ENCODE measurements around the gene SMYD3.

Gene SMYD3

DNA sequence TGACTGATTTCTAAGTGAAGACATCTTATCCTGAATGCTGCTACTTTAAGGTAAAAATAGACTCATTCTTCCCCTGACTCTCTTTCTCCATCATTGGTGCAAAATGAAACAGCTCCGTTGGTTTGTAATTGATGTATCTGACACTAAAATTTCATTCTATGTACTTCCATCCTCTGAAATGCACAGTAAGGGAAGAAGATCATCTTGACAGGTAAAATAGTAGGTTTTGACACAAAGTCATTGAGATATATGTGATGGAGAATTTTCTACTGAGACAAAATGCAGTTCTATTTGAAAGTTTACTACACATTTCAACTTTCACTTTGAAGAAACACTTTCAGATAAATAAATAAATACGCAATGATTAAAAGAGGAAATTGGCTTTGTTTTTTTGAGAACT lies 348.9 kb downstream of the SMYD3 start:
- in situ Hi-C loops (cut with MboI; ENCODE audit: low sequenced_read_pairs): no loop called here

- in situ Hi-C loops (cut with MboI; ENCODE audit: low sequenced_read_pairs): no loop called here
Observed at GRCh38 chr1:246157516-246157915, 349.6 kb downstream of the SMYD3 start.

DNA sequence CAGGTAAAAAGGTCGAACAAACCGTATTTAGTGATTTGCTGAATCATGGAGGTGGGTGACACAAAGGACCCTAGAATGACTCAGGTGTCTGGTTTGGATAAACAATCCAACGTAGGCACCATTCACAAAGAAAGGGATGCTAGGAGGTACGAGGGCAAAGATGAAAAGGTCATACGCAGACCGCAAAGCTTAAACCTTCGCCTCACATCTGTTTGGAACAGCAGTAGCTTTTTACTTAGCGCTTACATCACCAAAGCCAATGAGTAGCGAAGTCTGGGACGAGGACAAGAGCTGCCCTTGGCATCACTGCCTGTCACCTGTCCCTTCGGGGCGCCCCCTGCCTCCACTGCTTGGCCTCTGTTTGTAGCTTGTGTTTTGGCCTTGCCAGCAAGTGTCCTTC lies 350.2 kb downstream of the SMYD3 start:
- in situ Hi-C loops (cut with MboI; ENCODE audit: low sequenced_read_pairs): no loop called here

- in situ Hi-C loops (cut with MboI; ENCODE audit: low sequenced_read_pairs): no loop called here
Observed at GRCh38 chr1:246155923-246156322, 351.2 kb downstream of the SMYD3 start.

DNA sequence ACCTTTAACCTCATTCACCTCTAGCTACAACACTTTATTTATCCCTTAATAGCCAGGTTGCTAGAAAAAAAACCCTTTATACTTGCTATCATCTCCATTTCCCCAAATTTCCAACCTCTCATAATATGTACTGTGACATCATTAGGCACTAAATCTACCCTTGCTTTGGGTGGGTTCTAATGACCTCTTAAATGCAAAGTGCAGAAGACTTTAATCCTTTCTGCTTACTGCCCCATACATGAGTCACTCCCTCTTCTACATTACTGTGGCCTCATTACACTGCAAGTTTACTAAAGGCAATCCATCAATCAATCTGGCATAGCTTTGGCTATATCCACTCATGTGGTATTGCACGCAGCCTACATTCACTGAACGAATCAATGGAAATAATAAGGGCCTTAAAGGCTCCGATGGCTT lies 353.3 kb downstream of the SMYD3 start:
- in situ Hi-C loops (cut with MboI; ENCODE audit: low sequenced_read_pairs): no loop called here

DNA sequence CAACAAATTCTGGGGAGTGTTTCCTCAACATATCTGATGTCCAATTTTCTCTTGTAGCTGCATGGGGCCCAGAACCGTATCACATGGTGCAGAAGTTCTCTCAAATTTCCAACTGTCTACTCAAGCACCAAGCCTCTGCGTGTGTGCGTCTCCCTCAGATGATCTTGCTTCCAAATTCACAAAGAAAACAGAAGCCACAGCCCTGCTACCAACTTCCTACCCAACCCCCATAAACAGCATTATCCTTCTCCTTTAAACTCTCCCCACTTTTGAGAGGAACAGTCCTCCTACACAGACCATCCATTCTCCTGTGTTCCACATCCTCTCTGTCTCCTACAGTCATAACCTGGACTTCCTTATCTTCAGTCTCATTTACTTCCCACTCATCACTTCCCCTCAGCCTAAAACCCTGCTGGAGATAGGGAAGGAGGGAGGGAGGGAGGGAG lies 354.1 kb downstream of the SMYD3 start:
- in situ Hi-C loops (cut with MboI; ENCODE audit: low sequenced_read_pairs): no loop called here

DNA sequence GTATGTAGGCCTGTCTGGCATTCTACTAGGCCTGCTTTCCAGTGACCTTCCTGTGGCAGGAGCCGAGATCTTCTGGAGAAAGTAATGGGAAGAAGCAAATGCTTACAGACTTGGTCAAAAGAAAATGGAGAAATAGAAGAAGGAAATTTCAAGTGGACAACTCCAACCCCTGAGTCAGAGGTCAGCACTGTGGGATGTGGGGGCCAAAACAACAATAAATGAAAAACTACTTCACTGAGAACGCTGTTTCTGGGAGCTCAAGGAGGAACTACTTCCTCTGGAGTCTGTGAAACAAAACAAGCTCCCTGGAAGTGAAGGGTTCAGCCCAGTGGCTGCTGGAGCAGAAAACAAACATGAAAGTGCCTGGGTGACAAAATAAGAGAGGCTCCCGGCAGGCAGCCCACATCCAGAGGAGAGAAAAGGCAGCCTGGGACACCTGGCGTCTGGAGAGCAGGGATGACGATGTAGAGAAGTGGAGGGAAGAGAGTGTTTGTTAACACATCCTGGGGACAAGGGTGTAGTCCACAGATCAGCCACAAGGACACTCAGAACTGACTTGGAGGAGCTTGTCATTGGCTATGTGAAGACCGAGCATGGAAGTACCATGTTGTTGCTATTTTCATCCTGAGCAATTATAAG lies 355.2 kb downstream of the SMYD3 start:
- in situ Hi-C loops (cut with MboI; ENCODE audit: low sequenced_read_pairs): no loop called here

DNA sequence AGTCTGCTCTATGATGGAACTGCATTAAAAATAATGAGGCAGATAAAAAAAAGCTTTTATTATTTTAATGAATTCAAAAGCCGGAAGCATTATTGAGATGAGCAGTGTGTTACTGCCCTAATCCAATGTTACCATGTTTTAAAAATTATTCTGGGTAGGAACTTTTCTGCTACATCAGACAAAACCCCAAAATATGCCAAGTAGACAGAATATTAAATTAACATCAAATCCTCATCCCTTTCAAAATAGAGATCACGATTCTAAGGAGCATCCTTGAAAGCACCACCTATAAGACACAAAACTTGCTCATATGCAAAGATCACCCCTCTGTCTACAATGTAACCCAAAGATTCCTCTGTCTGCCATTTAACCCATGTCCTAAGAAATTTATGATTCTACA lies 357.5 kb downstream of the SMYD3 start:
- in situ Hi-C loops (cut with MboI; ENCODE audit: low sequenced_read_pairs): no loop called here

DNA sequence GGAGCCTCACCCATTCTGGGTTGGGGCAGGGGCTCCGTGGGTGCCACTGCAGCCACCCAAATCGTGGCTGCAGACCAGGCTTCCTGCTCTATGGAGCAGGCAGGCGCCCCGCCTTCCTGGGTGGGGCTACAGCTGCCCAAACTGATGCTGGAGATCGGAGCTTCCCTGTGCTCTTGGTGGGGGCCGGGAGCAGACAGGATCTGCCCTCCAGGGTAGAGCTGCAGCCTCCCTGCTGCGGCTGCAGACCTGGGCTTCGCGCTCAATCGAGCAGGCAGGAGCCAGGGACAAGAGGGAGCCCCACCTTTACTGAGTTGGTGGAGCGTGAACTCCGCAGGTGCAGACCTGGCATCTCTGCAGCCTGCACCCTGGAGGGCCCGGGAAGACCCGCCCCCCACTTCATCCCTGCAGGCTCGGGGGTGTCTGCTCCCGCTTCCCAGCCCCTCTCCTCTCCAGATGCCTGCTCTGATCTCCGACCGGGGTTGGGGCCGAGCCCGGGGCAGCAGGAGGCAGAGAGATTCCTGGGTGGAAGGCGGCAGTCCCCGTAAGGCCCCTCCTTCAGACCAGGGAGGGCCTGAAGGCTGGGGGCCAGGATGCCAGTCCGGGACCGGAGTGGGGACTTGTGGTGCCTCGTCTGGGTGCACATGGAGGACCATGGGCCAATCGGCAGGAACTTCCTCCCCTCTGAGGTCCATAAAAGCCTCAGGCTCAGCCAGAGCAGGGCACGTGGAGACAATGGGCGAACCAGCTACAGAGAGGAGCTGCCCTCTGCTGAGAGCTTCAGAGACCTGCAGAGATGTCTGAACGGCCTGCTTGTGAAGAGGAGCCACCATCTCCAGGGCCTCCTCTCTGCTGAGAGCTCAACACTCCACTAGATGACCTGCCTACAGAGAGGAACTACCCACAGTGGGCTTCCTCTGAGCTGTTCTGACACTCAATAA lies 359.3 kb downstream of the SMYD3 start:
- in situ Hi-C loops (cut with MboI; ENCODE audit: low sequenced_read_pairs): no loop called here

DNA sequence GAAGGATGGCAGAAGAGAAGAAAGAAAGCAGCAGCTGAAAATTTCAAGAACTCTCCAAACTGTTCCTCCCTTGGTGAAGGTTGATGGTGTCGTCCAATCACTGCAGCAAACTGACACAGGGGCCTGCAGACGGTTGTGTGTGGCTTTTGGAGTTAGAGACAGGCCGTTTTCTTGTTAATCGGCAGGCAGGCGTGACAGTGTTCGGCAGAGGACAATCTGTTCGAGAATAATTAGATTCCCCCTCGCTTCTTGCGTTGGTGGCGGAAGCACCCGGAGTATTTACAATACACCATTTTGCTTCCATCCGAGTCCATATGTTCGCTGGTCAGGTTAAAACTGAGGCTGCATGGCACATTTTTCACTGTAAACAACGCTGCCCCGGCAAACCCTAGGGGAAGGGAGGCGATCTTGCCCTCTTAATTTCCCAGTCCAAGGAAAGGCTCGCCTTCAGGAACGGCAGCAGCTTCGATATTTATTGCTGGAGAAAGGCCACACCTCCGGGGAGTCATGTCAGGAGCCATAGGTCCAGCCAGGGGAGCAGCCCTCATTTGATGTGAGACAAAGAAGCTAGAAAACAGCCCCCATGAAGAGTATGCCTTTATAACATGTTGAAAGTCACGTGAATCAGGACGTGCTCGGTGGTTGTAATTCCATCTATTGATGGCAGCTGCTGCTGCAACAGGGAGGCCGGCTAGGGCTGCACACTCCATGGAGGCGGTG lies 360.1 kb downstream of the SMYD3 start:
- in situ Hi-C loops (cut with MboI; ENCODE audit: low sequenced_read_pairs): no loop called here

DNA sequence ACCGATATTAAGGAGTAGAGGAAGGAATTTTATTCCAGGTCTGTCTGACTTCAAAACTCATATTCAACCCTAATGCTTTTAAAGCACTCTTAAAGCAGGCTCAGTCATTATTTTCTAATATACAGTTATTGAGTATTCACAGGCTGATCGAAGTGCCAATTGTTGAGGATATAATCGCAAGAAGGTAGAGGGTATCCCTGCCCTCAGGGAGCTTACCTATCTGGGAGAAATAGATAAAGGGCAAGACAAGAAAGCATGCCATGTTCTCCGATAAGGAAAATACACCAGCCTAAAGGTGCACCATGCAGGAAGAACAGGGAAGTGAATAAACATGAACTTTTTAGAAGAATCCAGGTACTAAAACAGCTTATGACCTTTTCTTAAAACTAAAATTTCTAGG lies 361.2 kb downstream of the SMYD3 start:
- in situ Hi-C loops (cut with MboI; ENCODE audit: low sequenced_read_pairs): no loop called here

- in situ Hi-C loops (cut with MboI; ENCODE audit: low sequenced_read_pairs): no loop called here
Observed at GRCh38 chr1:246144931-246145330, 362.1 kb downstream of the SMYD3 start.

DNA sequence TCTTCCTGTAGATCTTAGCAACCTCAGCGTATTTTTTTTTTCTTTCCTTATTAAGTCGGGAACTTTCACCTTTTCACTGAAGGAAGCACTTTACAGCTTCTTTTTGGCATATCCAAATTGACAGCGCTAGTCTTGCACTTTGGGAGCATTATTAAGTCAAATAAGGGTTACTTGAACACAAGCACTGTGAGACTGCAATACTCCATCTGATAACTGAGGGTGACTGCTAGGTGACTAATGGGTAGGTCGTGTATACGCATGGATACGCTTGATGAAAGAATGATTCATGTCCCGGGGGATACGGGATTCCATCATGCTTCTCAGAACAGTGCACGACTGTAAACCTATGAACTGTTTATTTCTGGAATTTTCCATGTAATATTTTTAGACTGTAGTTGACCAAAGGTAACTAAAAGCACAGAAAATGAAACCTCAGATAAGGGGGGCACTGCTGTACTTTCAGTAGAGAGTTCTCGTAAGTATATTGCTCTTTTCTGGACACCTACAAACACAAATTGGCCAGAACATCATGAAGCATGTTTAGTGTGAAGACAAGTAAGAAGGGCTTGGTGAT lies 364.7 kb downstream of the SMYD3 start:
- in situ Hi-C loops (cut with MboI; ENCODE audit: low sequenced_read_pairs): no loop called here

DNA sequence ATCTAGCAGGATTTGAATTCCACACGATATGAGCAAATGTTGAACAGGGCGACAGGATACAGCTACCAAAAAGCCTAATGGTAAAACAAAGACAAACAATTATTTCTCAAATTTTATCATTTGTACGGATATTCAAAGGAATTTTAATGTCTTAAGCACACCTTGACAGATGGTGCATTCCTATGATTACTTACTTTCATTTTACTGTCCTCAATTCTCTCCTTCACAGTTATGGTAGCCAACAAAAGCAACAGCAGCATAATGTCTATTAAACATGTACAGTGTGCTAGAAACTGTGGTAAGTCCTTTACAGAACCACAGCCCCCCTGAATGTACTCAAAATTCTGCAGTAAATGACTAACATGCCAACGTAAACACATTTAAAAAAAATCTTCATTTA lies 365.8 kb downstream of the SMYD3 start:
- in situ Hi-C loops (cut with MboI; ENCODE audit: low sequenced_read_pairs): no loop called here

DNA sequence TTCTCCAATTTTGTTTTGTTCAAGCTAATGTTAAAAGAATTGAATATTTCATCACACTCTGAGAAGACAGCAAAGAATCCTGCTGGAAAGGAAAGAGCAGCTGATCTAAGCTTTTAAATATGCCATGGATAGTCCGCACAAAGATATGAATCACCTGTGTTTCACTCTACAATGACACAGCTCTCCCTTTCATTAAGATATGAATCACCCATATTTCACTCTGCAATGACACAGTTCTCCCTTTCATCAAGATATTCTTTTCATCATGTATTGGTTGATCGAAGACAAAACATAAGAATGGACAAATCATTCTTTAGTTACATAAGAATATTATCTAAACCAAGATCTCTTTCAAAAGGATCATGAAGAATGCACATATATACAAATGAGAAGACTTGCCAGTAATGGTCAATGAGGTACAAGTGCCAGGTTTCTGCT lies 367.3 kb downstream of the SMYD3 start:
- in situ Hi-C loops (cut with MboI; ENCODE audit: low sequenced_read_pairs): no loop called here

DNA sequence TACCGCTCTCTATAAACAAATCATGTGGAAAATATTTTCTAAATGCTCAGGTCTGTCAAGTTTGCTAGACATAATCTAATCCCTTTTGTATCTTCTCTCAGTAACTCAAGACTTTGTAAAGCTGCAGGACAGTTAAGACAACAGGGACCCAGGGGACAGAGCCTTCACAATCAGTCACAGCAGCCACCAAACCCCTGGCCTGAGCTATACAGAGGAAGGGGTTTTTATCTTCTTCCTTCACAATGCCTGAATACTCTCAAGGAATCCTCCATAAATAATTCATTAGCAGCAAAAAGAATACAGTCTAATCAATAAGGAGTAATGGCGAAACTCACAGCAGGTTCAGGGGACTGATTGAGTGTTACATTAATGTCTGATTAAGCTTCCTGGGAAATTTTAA lies 368.3 kb downstream of the SMYD3 start:
- in situ Hi-C loops (cut with MboI; ENCODE audit: low sequenced_read_pairs): no loop called here

GRCh38 chr1:246136477-246136876 lies 370.6 kb downstream of the SMYD3 start:
- in situ Hi-C loops (cut with MboI; ENCODE audit: low sequenced_read_pairs): no loop called here

- in situ Hi-C loops (cut with MboI; ENCODE audit: low sequenced_read_pairs): no loop called here
Observed at GRCh38 chr1:246134789-246135188, 372.3 kb downstream of the SMYD3 start.

- in situ Hi-C loops (cut with MboI; ENCODE audit: low sequenced_read_pairs): no loop called here
Observed at GRCh38 chr1:246131095-246131494, 376.0 kb downstream of the SMYD3 start.

DNA sequence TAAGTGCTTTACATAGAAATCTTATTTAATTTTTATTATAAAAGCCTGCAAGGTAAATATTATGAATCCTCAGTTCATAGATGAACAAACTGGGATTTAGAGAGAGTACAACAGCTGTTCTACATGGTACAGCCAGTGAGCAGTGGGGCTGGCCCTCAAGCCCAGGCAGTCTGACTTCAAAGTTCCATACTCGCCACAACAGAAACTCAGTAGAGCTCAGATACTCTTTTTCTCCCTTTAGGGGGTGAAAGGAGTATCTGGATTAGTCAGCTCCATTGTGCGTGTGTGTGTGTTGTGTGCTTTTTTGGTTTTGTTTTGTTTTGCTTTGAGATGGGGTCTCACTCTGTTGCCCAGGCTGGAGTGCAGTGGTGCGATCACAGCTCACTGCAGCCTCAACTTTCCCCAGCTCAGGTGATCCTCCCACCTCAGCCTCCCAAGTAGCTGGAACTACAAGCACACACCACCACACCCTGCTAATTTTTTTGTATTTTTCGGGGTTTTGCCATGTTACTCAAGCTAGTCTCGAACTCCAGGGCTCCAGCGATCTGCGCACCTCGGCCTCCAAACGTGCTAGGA lies 378.5 kb downstream of the SMYD3 start:
- in situ Hi-C loops (cut with MboI; ENCODE audit: low sequenced_read_pairs): no loop called here

DNA sequence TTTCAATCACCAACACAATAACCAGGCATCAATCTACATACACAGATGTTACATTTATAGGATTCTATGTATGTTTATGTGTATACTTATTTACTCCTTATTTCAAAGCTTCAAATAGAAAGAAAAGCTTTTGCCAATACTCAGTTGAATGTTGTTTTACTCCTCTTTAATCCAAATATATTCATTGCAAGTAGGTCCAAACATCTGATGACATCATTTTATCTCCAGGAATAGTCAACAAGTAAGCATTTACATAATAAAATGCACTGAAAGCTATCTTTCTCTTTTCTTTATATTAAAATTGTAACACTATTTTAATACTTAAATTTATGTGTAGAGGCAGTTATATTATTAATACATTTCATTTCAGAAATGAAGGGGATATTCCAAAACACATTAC lies 380.5 kb downstream of the SMYD3 start:
- in situ Hi-C loops (cut with MboI; ENCODE audit: low sequenced_read_pairs): no loop called here
